Measurements from ENCODE around the gene ATIC. TPM values are rescaled to one million over a fixed set of nuclear protein-coding genes. Genes with fewer than 3 reads are reported as not detected.

ATIC gene
- 53.7 and 66.1 TPM in 2 replicates for total RNA-seq

DNA sequence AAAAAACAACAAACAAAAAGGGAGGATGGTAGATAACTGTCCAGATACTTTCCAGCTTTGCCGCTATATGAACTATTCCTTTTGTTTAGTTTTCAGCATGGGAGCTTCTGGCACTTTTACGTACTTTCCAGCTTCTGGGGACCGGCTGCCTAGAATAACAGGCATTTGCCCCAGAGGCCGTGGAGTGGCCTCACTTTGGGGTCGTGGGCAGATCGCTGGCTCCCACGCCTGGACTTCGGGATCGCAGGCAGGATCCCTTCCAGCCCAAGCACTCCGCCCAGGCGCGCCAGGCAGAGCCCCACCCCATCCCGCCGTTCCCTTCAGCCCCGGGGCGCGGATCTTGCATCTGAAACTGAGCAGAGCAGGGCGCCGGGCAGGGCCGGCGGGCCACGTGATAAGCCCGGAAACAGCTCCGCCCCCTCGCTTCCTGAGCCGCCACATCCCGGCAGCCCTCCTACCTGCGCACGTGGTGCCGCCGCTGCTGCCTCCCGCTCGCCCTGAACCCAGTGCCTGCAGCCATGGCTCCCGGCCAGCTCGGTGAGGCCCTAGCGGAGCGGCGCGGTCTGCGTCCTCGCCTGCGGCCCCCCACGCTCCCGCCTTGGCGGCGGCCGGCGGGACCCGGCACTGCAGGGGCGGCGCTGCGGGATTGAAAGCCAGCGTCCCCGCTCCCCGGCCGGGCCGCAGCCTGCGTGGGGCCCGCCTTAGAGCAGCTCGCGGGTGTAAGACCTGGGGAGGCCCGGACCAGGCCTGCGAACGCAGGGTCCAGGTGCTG lies at the start of gene ATIC:
Gene ATIC, plus strand, starts transcription at position 435 of the 772 bp plus-strand sequence. Its CDS starts 84 bp downstream, at position 519.

Other genes starting within 250 kb of the ATIC start
- gene ABCA12, start 173.4 kb upstream of the ATIC start, total RNA-seq: 2.7 and 6.6 TPM in 2 replicates
- 133 and 1,059 TPM in 2 replicates for gene FN1, start 124.0 kb downstream of the ATIC start, total RNA-seq

Data from hair follicular keratinocyte (primary cell).